Measurements from ENCODE around the gene RNF144B.

Gene RNF144B

DNA sequence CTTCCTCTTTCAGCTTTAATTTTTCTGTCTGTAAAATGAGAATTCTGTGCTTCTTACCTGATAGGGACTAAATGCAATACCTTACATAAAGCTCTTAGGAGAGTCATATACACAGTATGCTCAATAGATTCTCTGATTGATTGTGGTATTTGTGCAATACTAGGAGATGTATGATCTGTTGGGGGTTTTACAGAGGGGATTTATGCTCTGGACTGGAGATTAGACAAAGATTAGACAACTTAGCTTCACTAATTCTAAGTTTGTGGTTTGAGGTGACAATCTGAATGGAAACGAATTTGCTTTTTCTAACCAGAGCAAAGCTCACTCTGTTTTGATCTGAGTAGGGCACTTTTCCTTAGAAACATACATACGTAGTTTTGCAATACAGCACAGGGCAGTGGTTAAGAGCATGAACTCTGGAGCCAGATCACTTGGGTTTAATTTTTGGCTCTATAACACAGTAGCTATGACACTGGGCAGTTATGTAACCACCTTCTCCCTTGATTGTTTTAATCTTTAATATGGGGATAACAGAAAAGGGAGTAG lies 126.2 kb downstream of the RNF144B start:
- TF ChIP-seq, protein P1, sequence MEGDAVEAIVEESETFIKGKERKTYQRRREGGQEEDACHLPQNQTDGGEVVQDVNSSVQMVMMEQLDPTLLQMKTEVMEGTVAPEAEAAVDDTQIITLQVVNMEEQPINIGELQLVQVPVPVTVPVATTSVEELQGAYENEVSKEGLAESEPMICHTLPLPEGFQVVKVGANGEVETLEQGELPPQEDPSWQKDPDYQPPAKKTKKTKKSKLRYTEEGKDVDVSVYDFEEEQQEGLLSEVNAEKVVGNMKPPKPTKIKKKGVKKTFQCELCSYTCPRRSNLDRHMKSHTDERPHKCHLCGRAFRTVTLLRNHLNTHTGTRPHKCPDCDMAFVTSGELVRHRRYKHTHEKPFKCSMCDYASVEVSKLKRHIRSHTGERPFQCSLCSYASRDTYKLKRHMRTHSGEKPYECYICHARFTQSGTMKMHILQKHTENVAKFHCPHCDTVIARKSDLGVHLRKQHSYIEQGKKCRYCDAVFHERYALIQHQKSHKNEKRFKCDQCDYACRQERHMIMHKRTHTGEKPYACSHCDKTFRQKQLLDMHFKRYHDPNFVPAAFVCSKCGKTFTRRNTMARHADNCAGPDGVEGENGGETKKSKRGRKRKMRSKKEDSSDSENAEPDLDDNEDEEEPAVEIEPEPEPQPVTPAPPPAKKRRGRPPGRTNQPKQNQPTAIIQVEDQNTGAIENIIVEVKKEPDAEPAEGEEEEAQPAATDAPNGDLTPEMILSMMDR (IDR thresholded peaks at IDR 0.05; ENCODE audit: borderline replicate concordance, insufficient read depth, low read depth, low read length) = no peak

DNA sequence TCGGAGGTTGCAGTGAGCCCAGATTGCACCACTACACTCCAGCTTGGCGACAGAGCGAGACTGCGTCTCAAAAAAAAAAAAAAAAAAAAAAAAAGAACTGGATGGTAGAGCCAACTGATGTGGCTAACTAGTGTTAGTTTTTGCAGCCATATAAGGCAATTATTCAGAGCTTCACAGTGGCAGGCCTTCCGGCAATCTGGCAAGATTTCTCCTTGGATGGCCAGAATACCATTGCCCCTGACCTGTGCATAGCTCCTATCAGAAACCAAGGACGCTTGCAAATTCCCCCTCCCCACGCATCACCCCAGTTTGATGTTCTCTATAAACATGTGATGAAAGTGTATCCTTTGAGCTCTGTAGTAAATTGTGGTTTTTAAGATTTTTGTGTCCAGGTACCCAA lies 127.0 kb downstream of the RNF144B start:
- no peak overlapping the region for H3K4me3 ChIP-seq (ENCODE audit: low read depth, low read length)
- TF ChIP-seq, protein P1 (IDR thresholded peaks at IDR 0.05; ENCODE audit: borderline replicate concordance, insufficient read depth, low read depth, low read length) = no peak

More for the DNA sequence above, 126.2 kb downstream of the RNF144B start:
- H3K4me3 ChIP-seq (ENCODE audit: low read depth, low read length) = no peak overlapping the region

DNA sequence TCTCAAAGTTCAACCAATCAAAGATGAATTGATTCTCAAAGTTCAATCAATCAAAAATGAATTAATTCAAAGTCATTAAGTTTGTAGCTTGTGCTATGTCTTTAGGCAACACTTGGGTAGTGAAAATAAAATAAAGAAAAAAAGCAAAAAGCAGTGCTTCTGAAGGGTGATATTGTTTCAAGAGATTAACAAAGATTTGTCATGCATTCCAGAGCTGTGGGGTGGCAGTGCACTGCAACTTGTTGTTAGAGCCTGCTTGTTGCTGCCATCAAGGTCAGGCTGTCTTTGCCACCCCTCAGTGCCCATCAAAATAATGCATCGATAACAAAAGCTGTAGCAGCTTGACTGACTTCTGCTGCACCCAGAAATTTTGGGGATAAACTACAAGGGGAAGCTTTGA lies 128.6 kb downstream of the RNF144B start:
- H3K4me3 ChIP-seq (ENCODE audit: low read depth, low read length) = no peak overlapping the region
- TF ChIP-seq, protein P1 (IDR thresholded peaks at IDR 0.05; ENCODE audit: borderline replicate concordance, insufficient read depth, low read depth, low read length) = no peak
